Neural crest cell (in vitro differentiated cells): ENCODE measurements around the gene SRSF11. TPM values are rescaled to one million over a fixed set of nuclear protein-coding genes. Genes with fewer than 3 reads are reported as not detected.

ENCODE experiments used
- DNase-seq: peaks from one replicate; pipeline ENCODE4 v3.0.0; 2021; ENCODE audit warnings: low read depth, mixed read lengths, low spot score
- H3K27ac Mint-ChIP-seq: one replicate; pipeline ENCODE4 v1.8.0; 2021; ENCODE audit warnings: mild to moderate bottlenecking, mixed read lengths; ENCODE audit not compliant: unreplicated experiment
- H3K27me3 Mint-ChIP-seq: 2 replicates; pipeline ENCODE4 v1.8.0; 2021; ENCODE audit warnings: low read depth, mild to moderate bottlenecking, mixed read lengths
- H3K36me3 Mint-ChIP-seq: 2 replicates; pipeline ENCODE4 v1.8.0; 2021; ENCODE audit warnings: low read depth, mild to moderate bottlenecking, mixed read lengths
- H3K4me1 Mint-ChIP-seq: 2 replicates; pipeline ENCODE4 v1.8.0; 2021; ENCODE audit warnings: mixed read lengths
- H3K4me3 Mint-ChIP-seq: one replicate; pipeline ENCODE4 v1.8.0; 2021; ENCODE audit warnings: mild to moderate bottlenecking, mixed read lengths
- H3K9me3 Mint-ChIP-seq: 2 replicates; pipeline ENCODE4 v1.8.0; 2021; ENCODE audit warnings: mixed read lengths
- total RNA-seq: library from RNA; stranded (reverse); gene quantifications from 2 replicates; pipeline ENCODE4 v1.2.1, GENCODE V29; 2021
- TF ChIP-seq, protein P1 (sequence below): fragments of 200-600 bp; sonication (generic); conservative IDR thresholded peaks from 2 replicates; pipeline ENCODE4 v1.5.0; 2021; ENCODE audit warnings: antibody characterized with exemption, mild to moderate bottlenecking

SRSF11 gene
- total RNA-seq, 1 donor from 2014 or later = 244 TPM

DNA sequence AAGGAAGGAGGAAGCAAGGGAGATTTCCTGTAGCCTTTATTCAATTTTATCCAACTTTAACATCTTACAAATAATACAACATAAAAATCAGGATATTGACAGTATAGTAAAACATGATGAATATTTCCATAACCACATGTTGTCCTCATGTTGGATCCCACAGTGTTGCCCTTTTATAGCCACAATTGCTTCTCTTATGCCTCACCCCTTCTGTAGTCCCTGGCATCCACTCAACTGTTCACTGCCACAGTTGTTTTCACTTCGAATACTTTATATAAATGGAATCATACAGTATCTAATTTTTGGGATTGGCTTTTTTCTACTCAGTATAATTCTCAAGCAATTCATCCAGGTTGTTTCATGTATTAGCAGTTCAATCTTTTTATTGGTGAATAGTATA is 44.8 kb downstream of the SRSF11 start:
- H3K27ac Mint-ChIP-seq = no peak overlapping the region
- H3K4me1 Mint-ChIP-seq = no peaks in the 10 kb centered on the region
- no peaks in the 10 kb centered on the region for H3K27me3 Mint-ChIP-seq
- H3K4me3 Mint-ChIP-seq = no peak overlapping the region
- peaks cover 32% of the 10 kb centered on the region for H3K36me3 Mint-ChIP-seq
- H3K9me3 Mint-ChIP-seq = no peaks in the 10 kb centered on the region
- no peak for DNase-seq
- TF ChIP-seq, protein P1, sequence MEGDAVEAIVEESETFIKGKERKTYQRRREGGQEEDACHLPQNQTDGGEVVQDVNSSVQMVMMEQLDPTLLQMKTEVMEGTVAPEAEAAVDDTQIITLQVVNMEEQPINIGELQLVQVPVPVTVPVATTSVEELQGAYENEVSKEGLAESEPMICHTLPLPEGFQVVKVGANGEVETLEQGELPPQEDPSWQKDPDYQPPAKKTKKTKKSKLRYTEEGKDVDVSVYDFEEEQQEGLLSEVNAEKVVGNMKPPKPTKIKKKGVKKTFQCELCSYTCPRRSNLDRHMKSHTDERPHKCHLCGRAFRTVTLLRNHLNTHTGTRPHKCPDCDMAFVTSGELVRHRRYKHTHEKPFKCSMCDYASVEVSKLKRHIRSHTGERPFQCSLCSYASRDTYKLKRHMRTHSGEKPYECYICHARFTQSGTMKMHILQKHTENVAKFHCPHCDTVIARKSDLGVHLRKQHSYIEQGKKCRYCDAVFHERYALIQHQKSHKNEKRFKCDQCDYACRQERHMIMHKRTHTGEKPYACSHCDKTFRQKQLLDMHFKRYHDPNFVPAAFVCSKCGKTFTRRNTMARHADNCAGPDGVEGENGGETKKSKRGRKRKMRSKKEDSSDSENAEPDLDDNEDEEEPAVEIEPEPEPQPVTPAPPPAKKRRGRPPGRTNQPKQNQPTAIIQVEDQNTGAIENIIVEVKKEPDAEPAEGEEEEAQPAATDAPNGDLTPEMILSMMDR = no peak

DNA sequence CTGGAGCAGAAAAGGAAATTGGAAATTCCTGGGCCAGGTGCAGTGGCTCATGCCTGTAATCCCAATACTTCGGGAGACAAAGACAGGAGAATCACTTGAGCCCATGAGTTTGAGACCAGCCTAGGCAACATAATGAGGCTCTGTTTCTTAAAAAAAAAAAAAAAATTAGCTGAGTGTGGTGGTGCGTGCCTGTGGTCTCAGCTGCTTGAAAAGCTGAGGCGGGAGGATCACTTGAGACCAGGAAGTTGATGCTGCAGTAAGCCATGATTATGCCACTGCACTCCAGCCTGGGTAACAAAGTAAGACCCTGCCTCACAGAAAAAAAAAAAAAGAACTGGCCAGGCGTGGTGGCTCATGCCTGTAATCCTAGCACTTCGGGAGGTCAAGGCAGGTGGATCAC is 56.7 kb downstream of the SRSF11 start:
- DNase-seq = no peak
- peaks cover 8% of the 10 kb centered on the region for H3K36me3 Mint-ChIP-seq
- H3K9me3 Mint-ChIP-seq = no peaks in the 10 kb centered on the region
- no peaks in the 10 kb centered on the region for H3K27me3 Mint-ChIP-seq
- no peaks in the 10 kb centered on the region for H3K4me1 Mint-ChIP-seq
- TF ChIP-seq, protein P1 = no peak
- no peak overlapping the region for H3K27ac Mint-ChIP-seq
- H3K4me3 Mint-ChIP-seq = no peak overlapping the region

DNA sequence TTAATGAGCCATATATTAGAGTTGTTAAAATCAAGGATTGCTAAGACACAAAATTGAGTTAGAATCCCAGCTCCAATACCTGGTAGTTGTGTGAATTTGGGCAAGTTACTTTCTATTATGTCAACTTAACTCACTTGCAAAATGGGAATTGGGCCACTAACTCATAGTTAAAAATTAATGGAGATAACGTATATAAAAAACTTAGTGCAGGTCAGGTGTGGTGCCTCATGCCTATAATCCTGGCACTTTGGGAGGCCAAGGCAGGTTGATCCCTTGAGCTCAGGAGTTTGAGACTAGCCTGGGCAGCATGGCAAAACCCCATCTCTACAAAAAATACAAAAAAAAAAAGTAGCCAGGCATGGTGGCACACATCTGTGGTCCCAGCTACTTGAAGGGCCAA is 57.5 kb downstream of the SRSF11 start:
- Mint-ChIP-seq H3K4me1 (no peaks in the 10 kb centered on the region), H3K9me3 (no peaks in the 10 kb centered on the region), H3K27me3 (no peaks in the 10 kb centered on the region), H3K27ac (no peak overlapping the region), H3K4me3 (no peak overlapping the region), H3K36me3 (peaks cover 3% of the 10 kb centered on the region)
- DNase-seq = no peak
- TF ChIP-seq, protein P1 = no peak

DNA sequence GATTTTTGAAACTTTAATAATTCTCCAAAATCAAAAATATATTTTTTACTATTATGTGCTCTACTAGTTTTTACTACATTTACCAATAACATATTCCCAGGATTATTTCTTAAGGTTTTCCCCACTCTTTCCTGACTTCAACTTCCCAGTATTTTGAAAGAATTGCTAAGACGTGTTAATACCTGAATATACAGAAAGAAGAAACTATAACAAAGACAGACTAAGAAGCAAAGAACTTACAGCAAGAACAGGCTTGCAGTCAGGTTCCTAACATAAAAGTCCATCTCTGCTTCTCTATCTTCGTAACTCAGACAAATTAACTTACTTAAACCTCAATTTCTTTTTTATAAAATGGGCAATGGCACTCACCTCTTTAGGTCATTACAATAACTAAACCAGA is 63.2 kb downstream of the SRSF11 start:
- Mint-ChIP-seq H3K9me3 (no peaks in the 10 kb centered on the region), H3K36me3 (peaks cover 8% of the 10 kb centered on the region), H3K4me1 (no peaks in the 10 kb centered on the region), H3K27ac (no peak overlapping the region), H3K27me3 (no peaks in the 10 kb centered on the region), H3K4me3 (no peak overlapping the region)
- no peak for DNase-seq
- TF ChIP-seq, protein P1 = no peak

DNA sequence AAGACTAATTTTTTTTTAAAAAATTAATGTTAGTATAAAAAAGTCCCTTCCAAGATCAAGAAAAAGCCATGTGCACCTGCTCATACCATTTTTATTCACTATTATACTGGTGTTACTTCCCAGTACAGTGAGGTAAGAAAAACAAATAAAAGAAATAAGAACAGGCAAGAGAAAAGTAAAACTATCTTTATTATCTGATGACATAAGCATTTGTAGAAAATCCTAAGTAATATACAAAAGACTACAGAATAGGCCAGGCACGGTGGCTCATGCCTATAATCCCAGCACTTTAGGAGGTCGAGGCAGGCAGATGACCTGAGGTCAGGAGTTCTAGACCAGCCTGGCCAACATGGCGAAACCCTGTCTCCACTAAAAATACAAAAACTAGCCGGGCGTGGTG is 65.3 kb downstream of the SRSF11 start:
- Mint-ChIP-seq H3K36me3 (peaks cover 10% of the 10 kb centered on the region), H3K9me3 (no peaks in the 10 kb centered on the region), H3K27me3 (no peaks in the 10 kb centered on the region), H3K4me3 (no peak overlapping the region), H3K27ac (no peak overlapping the region), H3K4me1 (peaks cover 7% of the 10 kb centered on the region)
- TF ChIP-seq, protein P1 = no peak
- no peak for DNase-seq

DNA sequence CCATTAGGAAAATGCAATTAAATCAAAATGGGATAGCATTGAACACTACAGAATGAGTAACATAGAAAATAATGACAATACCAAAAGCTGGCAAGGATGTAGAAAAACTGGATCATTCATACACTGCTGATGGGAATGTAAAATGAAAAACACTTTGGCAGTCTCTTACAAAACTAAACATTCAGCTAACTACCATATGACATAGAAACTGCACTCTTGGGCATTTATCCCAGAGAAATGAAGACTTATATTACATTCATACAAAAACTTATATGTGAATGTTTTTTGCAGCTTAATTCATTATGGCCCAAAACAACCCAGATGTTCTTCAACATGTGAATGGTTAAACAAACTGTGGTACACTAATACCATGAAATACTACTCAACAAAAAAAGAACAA is 67.0 kb downstream of the SRSF11 start:
- DNase-seq = no peak
- Mint-ChIP-seq H3K4me1 (peaks cover 7% of the 10 kb centered on the region), H3K4me3 (no peak overlapping the region), H3K9me3 (no peaks in the 10 kb centered on the region), H3K36me3 (peaks cover 10% of the 10 kb centered on the region), H3K27me3 (no peaks in the 10 kb centered on the region), H3K27ac (peak overlapping the region; percentile 43)
- TF ChIP-seq, protein P1 = no peak
